Right renal cortex interstitium (tissue), 3 donors: ENCODE measurements around the gene CMYA5. TPM values are rescaled to one million over a fixed set of nuclear protein-coding genes. Genes with fewer than 3 reads are reported as not detected.

Experiments
- DNase-seq, 3 donors: peaks; one replicate each; pipeline ENCODE4 v3.0.0-alpha.2; 2013; ENCODE audit warnings: low read depth in 3 of 3, low spot score in 2 of 3
- polyA plus RNA-seq, 3 donors: library from polyadenylated mRNA; unstranded; fragments of 120-200 nt; gene quantifications; one replicate each; pipeline ENCODE4 v1.2.1, GENCODE V29; 2013; ENCODE audit not compliant: insufficient read length in 3 of 3

CMYA5 gene
- polyA plus RNA-seq, 3 donors: 14.0 to 18.8 (median 17.0) TPM

DNA sequence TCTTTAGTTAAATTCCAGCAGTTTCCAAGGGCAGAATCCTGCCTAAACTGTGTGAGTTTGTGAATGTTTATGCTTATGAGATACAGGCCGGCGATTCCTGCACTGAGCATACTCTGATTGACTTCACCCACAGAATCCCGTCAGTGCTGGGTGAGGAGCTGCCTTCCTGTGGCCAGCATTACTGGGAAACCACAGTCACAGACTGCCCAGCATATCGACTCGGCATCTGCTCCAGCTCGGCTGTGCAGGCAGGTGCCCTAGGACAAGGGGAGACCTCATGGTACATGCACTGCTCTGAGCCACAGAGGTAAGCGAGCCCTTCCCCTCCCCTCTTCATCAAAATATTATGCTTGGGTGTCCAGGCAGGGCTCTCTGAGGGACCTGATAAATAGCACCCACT is 103.7 kb downstream of the CMYA5 start:
- no peak for DNase-seq

GRCh38 chr5:79793722-79794121 is 104.1 kb downstream of the CMYA5 start:
- DNase-seq: no peak

DNA sequence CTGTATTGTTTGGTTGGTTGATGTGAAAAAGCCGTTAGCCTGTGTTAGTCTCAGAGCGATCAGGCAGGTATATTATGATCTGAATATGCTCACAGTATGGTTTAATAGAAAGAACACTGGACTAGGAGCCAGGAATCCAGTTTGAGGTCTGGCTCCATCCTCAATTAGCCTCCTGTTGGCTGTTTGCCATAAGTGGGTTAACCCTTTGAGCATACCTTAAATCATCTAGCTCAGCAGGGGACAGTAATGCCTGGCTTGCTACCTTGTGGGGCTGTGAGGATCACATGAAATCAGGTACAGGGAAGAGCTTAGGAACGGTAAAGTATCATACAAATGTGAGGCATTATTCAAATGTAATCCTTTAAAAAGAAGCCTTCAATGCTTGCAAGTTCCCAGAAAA is 104.7 kb downstream of the CMYA5 start:
- no peak for DNase-seq

DNA sequence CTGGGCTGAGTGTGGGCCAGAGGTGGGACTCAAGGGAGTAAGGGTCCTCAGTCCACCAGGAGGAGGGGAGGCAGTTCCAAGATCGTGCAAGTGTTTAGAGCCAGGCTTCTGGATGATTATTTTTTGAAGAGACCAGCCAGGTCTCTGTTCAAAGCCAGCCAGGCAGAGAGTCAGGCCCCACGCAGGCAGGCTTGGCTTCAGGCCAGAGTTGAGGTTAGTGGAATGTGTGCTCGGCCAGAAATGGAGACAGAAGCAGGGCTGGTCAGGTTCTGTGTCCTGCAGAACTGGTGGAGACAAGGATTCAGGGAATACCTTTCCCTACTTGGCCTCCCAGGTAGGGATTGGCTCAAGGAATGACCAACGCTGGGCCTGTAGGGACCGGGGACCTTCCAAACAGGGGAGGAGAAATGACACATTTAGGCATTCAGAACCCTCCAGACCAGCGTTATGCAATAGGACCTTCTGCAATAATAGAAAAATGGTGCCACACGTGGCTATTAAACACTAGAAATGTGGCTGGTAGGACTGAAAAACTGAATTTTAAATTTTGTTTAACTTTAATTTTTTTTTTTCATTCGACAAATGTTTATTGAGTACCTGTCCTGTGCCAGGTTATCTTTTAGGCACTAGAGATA is 106.2 kb downstream of the CMYA5 start:
- no peak for DNase-seq

GRCh38 chr5:79798893-79799590 is 109.4 kb downstream of the CMYA5 start:
- no peak for DNase-seq

DNA sequence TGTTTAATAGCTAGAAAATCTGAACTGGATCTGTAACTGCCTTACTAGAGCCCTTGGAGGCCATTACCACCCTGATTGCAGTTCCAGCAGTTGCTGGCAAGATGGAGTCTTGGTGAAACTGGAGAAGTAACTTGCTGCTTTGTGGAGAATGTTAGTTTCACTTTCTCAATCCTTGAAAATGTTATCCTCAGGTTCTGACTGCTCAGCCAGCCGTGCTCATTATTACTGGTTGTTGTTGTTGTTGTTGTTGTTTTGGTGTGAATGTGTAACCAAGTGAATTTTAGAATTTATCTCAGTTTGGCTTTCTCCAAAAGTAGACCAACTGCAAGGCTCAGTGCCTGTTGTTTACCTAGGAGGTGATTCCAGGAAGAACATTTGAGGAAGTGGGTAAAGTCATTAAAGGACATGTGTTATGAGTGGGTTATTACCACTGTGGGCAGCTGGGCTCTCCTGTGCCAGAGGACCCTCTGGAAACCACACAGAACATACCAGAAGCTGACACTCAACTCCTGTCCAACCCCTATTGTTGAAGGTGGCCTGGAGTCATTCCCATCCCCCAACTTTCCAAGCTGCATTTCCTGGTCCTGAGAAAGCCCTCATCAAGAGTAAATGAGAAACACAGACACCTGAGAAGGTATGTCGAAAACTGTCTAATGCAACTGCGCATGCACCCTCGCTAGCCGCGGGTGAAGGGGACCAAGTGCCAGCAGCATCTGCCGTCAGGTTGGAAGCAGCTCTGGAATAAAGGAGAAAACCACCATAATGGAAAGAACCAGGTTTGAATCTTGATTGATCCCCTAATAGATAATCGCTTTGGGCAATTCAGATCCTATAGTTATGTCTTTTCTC is 111.6 kb downstream of the CMYA5 start:
- DNase-seq: no peak

DNA sequence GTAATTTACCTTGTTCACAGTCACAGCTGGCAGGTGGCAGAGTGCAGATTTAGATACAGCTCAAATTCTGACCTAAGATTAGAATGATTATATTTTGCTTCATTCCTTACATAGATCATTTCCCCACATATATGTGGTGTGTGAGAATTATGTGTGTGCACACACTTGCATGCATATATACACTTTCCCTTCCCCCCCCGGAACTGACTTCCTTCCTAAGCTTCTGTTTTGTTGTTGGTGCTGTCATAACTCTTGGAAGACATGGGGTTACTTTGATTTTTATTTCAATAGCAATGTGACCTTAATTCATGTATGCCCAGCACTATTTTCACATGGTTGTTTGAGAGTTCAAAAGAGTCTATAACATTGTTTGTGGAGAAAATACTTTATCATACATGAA is 112.8 kb downstream of the CMYA5 start:
- no peak for DNase-seq

GRCh38 chr5:79803007-79803406 is 113.4 kb downstream of the CMYA5 start:
- DNase-seq: no peak

DNA sequence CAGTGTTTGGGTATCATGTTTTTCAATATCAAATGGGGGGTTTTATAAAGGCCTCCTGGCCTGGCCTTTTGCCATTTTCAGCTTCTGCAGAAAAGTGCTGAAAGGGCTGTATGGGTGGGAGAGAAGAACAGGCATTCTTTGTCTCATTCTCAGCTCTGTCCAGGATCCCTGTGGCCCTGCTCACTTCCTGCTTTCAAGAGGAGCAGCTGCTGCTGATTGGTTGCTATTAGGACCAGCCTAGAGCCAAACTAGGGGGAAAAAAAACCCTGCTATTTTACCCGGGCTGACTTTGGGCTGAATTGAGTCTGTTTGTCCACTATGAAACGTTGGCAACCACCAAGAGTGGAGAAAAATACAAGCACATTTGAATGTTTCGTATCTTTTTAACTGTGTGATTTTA is 117.1 kb downstream of the CMYA5 start:
- no peak for DNase-seq

DNA sequence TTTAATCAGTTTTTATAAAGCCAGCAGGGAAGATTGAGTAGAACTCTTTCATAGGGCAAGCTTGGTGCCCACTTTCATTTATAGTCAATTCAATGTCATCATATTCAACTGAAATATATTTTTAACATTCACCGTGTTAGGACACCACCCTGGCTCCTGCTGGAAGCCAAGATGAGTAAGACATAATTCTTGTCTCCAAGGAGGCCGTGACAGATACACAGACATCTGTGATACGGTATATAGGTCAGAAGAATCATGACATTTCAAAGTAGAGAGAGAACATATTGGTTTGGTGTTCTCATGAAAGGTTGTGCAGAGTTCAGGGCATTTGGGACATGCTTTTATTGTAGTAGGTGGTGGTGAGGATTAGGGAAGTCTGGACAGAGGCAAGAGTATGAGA is 120.1 kb downstream of the CMYA5 start:
- no peak for DNase-seq

- DNase-seq: no peak
These were observed 121.4 kb downstream of the CMYA5 start for GRCh38 chr5:79811081-79811480.

- no peak for DNase-seq
These were observed 122.3 kb downstream of the CMYA5 start for GRCh38 chr5:79811904-79812303.

- no peak for DNase-seq
These were observed 125.1 kb downstream of the CMYA5 start for GRCh38 chr5:79814699-79815098.

DNA sequence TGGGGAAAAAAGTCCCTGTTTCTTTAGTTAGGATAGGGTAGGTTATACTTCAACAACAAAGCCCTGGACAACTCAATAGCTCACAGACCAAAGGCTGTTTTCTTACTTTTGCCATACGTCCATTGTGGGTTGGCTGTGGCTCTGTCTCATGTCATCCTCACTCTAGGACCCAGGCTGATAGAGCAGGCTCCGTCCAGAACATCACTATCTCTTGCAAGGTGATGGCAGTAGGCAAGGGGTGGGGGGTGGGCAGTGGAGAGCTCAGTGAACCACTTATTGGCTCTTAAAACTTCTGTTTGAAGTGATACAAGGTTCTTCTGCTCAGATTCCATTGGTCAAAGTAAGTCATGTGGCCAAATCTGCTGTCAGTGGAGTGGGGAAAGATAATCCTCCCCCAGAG is 126.4 kb downstream of the CMYA5 start:
- DNase-seq: no peak

GRCh38 chr5:79820648-79821047 is 131.0 kb downstream of the CMYA5 start:
- DNase-seq: no peak

DNA sequence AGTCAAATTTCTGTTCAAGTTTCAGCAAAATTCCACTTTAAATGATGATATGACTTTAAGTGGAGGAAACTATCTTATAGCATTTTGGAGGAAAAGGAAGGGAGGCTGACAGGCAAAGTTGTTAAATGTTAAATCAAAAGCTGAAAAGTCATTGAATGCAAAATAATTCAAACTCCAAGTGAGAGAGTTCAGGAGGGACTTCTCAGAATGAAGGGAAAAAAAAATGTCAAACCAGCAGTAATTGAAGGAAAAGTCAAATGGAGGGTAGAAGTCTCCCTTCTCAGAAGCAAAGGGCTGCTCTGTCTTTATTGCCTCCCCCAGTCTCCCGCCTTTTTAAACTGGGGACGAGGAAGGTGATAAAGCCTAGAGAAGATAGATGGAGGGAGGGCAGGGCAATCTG is 134.8 kb downstream of the CMYA5 start:
- no peak for DNase-seq

DNA sequence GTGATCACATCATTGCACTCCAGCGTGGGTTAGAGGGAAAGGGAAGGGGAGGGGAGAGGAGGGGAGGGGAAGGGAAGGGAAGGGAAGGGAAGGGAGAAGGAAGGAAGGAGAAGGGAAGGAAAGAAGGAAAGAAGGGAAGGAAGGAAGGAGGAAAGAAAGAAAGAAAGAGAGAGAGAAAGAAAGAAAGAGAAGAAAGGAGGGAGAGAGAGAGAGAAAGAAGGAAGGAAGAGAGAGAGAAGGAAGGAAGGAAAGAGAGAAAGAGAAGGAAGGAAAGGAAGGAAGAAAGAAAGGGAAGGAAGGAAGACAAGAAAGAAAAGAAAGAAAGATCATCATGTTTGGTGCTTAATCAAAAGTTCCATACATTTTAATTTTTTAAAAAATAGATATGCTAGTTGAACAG is 136.2 kb downstream of the CMYA5 start:
- no peak for DNase-seq

GRCh38 chr5:79827159-79827629 is 137.6 kb downstream of the CMYA5 start:
- no peak for DNase-seq

DNA sequence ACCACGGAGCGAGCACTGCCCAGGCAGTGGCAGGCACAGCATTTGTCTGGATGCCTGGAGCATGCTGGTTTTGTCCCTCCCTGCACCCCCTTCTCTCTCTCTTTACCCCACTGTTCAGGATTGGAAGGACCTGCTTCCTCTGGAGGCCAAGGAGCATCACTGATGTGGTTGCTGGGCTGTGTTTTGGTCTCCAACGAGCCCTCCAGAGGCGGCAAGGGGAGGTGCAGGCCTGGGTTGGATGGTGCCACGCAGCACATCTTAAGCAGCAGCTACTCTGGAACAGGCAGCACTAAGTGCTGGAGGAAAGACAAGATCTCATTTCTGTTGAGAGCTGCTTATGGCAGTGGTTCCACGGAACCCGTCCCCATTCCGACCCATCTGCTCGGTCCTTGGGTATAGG is 139.6 kb downstream of the CMYA5 start:
- DNase-seq: no peak

DNA sequence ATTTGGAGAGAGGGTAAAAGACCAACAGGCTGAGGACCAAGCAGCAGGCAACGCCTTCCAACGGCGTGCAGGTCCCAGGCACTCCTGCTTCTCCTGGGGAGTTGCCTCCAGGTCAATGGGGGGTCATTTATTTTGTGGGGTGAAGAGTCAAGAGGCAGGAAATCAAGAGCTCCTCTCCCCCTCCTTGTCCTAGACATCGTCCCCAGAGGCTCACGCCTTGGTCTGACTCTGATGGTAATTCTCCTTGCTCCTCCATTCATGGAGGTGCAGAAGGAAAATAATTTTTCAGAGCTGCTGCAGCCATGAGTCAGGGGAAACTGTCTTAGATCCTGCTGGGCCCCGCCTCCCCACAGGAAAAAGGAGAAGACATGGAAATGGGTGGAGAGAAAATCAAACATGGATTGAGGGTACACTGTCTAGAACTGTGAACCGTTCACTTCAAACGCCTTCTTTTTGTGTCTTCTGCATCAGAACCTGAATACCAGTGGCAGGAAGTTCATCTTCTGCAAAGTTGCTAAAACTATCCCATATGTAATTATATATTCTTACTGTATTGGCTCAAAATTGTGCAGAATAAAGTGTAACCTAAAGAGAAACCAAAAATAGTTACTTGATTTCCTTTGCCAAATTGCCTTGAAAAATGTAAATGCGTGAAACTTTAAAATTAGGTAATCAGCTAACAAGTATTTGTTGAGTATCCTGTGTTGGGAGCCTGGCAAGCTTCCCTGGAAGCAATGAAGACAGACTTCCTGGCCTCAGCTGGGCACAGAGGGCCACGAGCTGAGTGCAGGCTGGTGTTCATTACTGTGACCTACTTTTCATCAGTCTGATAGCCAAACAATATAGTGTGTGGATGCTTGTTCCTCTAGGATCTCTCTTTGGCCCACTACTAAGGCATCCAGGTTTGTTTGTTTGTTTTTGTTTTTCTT is 142.0 kb downstream of the CMYA5 start:
- DNase-seq: no peak

DNA sequence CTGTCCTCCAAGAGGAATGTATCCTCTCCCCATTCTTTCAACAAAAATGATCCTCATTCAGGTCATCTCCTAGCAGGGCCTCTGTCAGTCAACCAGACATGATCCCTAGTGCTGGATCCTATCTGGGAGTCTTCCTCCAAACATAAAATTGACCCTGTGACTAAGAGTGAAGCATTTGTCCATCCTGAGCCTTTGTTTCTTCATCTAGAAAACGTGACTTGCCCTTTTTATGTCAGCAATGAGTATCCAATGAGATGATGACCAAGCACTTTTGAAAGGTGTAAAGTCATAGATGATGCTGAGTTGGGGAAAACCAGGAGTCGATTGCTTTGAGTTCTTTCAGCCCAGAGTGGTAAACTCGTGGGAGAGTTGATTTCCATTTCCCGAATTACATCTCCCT is 143.3 kb downstream of the CMYA5 start:
- no peak for DNase-seq
